DOHH2 (cell line): Measurements from ENCODE around the gene GTF2F2.

ENCODE experiments used
- EZH2phosphoT487 ChIP-seq: fragments of 200-600 bp; sonication (generic); IDR thresholded peaks from 2 replicates; pipeline ENCODE4 v1.6.1; 2017; ENCODE audit warnings: borderline replicate concordance, mild to moderate bottlenecking, antibody characterized with exemption, low read length, moderate library complexity, mixed read lengths
- TF ChIP-seq, protein P1 (sequence below): fragments of 200-600 bp; sonication (generic); IDR thresholded peaks from one replicate; pipeline ENCODE4 v1.5.1; 2014; ENCODE audit warnings: antibody characterized with exemption, mild to moderate bottlenecking, low read depth, low read length; ENCODE audit not compliant: poor library complexity, severe bottlenecking

GRCh38 chr13:45196096-45196495, 75.8 kb downstream of the GTF2F2 start:
- TF ChIP-seq, protein P1, sequence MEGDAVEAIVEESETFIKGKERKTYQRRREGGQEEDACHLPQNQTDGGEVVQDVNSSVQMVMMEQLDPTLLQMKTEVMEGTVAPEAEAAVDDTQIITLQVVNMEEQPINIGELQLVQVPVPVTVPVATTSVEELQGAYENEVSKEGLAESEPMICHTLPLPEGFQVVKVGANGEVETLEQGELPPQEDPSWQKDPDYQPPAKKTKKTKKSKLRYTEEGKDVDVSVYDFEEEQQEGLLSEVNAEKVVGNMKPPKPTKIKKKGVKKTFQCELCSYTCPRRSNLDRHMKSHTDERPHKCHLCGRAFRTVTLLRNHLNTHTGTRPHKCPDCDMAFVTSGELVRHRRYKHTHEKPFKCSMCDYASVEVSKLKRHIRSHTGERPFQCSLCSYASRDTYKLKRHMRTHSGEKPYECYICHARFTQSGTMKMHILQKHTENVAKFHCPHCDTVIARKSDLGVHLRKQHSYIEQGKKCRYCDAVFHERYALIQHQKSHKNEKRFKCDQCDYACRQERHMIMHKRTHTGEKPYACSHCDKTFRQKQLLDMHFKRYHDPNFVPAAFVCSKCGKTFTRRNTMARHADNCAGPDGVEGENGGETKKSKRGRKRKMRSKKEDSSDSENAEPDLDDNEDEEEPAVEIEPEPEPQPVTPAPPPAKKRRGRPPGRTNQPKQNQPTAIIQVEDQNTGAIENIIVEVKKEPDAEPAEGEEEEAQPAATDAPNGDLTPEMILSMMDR = no peak
- no peak for TF ChIP-seq EZH2phosphoT487
